KMS-11 (cell line): ENCODE measurements around the gene PKD1.

Experiments used
- H2AFZ ChIP-seq: fragments of 200-600 bp; sonication (generic); 2 replicates; pipeline ENCODE4 v1.6.1; 2016; ENCODE audit warnings: antibody characterized with exemption, mixed run types, low read depth
- H3K27ac ChIP-seq: fragments of 200-600 bp; sonication (generic); 2 replicates; pipeline ENCODE4 v1.6.1; 2016; ENCODE audit warnings: mild to moderate bottlenecking, mixed run types
- H3K27me3 ChIP-seq: fragments of 200-600 bp; sonication (generic); 2 replicates; pipeline ENCODE4 v1.6.1; 2017; ENCODE audit warnings: mild to moderate bottlenecking, low read depth, mixed run types, moderate library complexity; ENCODE audit not compliant: insufficient read depth
- H3K36me3 ChIP-seq: fragments of 200-600 bp; sonication (generic); 2 replicates; pipeline ENCODE4 v1.6.1; 2017; ENCODE audit warnings: mild to moderate bottlenecking, mixed run types; ENCODE audit not compliant: insufficient read depth
- H3K4me1 ChIP-seq: fragments of 200-600 bp; sonication (generic); 2 replicates; pipeline ENCODE4 v1.6.1; 2016; ENCODE audit warnings: mild to moderate bottlenecking, low read depth, mixed run types; ENCODE audit not compliant: poor library complexity, severe bottlenecking
- H3K4me2 ChIP-seq: fragments of 200-600 bp; sonication (generic); 2 replicates; pipeline ENCODE4 v1.7.0; 2016; ENCODE audit warnings: mild to moderate bottlenecking, mixed run types
- H3K4me3 ChIP-seq: fragments of 200-600 bp; sonication (generic); IDR thresholded peaks from 2 replicates; pipeline ENCODE4 v1.6.1; 2017; ENCODE audit warnings: low read depth, low read length, mixed read lengths; ENCODE audit not compliant: insufficient read depth
- H3K79me2 ChIP-seq: fragments of 200-600 bp; sonication (generic); 2 replicates; pipeline ENCODE4 v1.6.1; 2016; ENCODE audit warnings: low read depth, mixed run types; ENCODE audit not compliant: insufficient read depth
- H3K9ac ChIP-seq: fragments of 200-600 bp; sonication (generic); 2 replicates; pipeline ENCODE4 v1.6.1; 2016; ENCODE audit warnings: mild to moderate bottlenecking, mixed run types
- H4K20me1 ChIP-seq: fragments of 200-600 bp; sonication (generic); 2 replicates; pipeline ENCODE4 v1.6.1; 2016; ENCODE audit warnings: mild to moderate bottlenecking, mixed run types; ENCODE audit not compliant: insufficient read depth
- TF ChIP-seq, protein P1 (sequence below): fragments of 200-600 bp; sonication (generic); conservative IDR thresholded peaks from 2 replicates; pipeline ENCODE4 v1.6.1; 2017; ENCODE audit warnings: low read depth, mild to moderate bottlenecking, antibody characterized with exemption, low read length, moderate library complexity, mixed read lengths

Gene PKD1

DNA sequence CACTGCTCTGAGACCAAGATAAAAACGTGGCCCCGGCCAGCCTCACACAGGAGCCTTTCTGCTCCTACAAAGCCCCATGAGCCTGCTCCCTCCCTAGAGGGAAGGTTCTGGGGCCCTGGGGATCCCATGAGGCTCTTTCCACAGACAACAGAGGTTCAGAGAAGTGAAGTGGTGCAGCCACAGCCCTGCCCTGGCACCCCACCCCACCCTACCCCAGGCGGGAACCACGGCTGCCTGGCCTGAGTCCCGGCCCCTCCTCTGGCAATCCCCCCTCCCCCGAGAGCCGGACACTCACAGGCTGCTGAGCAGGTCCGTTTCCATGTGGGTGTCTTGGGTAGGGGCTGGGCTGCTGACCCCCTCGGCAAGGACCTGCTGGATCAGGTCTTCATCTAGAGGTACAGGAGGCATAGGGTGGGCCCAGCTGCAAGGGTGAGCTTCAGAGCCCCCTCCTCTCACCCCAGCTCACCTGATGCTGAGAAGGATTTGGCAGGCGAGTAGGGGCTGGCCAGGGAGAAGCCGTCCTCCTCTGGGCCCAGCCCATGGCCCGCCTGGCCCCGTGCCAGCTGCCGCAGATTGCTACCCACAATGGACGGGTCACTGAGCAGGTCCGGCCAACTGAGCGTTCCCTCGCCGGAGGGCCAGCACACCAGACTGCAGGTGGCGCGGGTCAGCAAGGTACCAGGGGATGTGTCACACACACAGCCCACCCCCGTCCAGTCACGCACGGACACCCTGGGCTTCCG lies 38.7 kb downstream of the PKD1 start:
- H3K36me3 ChIP-seq: no peaks in the 10 kb centered on the region
- H3K4me2 ChIP-seq: no peak overlapping the region
- no peaks in the 10 kb centered on the region for H3K4me1 ChIP-seq
- no peaks in the 10 kb centered on the region for H3K27me3 ChIP-seq
- no peak overlapping the region for H2AFZ ChIP-seq
- no peak overlapping the region for H3K9ac ChIP-seq
- H4K20me1 ChIP-seq: no peaks in the 10 kb centered on the region
- no peak overlapping the region for H3K27ac ChIP-seq
- TF ChIP-seq, protein P1, sequence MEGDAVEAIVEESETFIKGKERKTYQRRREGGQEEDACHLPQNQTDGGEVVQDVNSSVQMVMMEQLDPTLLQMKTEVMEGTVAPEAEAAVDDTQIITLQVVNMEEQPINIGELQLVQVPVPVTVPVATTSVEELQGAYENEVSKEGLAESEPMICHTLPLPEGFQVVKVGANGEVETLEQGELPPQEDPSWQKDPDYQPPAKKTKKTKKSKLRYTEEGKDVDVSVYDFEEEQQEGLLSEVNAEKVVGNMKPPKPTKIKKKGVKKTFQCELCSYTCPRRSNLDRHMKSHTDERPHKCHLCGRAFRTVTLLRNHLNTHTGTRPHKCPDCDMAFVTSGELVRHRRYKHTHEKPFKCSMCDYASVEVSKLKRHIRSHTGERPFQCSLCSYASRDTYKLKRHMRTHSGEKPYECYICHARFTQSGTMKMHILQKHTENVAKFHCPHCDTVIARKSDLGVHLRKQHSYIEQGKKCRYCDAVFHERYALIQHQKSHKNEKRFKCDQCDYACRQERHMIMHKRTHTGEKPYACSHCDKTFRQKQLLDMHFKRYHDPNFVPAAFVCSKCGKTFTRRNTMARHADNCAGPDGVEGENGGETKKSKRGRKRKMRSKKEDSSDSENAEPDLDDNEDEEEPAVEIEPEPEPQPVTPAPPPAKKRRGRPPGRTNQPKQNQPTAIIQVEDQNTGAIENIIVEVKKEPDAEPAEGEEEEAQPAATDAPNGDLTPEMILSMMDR: no peak
- no peaks in the 10 kb centered on the region for H3K79me2 ChIP-seq
- no peak overlapping the region for H3K4me3 ChIP-seq

DNA sequence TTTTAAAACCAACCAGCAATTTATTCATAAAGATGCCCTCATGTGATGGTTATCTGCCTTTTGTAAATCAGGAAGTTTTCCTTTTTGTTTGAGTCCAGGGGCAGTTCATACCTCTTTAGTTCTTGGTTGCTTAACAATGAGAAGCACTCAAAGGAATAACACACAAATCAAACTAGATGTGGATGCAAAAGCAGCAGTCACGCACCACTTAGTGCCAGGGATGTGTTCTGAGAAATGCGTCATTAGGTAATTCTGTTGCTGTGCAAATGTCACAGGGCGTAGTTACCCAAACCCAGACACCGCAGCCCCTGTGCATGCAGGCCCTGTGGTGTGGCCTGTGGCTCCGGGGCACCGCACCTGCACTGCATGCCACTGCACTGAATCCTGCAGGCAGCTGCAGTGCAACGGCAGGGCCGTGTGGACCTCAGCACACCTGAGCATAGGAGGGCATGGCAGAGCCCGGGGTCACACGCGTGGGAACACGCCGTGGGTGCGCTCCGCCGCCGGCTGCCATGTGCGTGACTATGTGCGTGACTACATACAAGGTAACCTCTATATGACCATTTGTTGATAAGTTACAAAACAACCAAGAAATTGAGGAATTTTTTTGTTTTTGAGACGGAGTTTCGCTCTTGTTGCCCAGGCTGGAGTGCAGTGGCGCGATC lies 39.6 kb downstream of the PKD1 start:
- H3K36me3 ChIP-seq: no peaks in the 10 kb centered on the region

DNA sequence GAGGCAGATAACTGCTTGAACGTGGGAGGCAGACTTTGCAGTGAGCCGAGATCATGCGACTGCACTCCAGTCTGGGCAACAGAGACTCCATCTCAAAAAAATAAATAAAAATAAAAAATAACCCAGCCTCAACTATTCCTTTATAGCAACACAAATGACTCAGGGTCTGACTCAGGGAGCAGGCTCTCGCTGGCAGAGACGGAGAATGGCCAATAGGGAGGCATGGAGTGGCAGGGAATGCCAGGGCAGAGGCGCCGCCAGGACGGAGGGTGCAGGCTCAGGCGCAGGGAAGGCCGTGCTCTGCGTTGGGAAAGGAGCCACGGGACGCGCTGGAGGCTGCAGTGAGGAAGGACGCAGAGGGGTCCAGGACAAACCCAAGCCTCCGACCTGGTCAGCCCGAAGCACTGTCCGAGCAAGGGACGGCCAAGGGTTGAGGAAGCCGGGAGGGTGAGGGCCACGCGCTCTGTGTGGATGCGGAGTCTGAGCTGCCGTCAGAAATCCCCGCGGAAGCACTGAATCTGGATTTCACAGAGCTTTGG lies 40.3 kb downstream of the PKD1 start:
- TF ChIP-seq, protein P1: no peak
- Histone ChIP-seq H3K79me2 (no peaks in the 10 kb centered on the region), H2AFZ (no peak overlapping the region), H3K4me2 (no peak overlapping the region), H3K27me3 (no peaks in the 10 kb centered on the region), H3K27ac (no peak overlapping the region), H3K4me1 (no peaks in the 10 kb centered on the region), H3K9ac (no peak overlapping the region), H4K20me1 (no peaks in the 10 kb centered on the region), H3K4me3 (no peak overlapping the region), H3K36me3 (no peaks in the 10 kb centered on the region)

More for the DNA sequence above, 39.6 kb downstream of the PKD1 start:
- Histone ChIP-seq H2AFZ (no peak overlapping the region), H3K4me1 (no peaks in the 10 kb centered on the region), H4K20me1 (no peaks in the 10 kb centered on the region), H3K79me2 (no peaks in the 10 kb centered on the region), H3K27me3 (no peaks in the 10 kb centered on the region), H3K4me3 (no peak overlapping the region), H3K9ac (no peak overlapping the region), H3K27ac (no peak overlapping the region), H3K4me2 (no peak overlapping the region)
- TF ChIP-seq, protein P1: no peak

DNA sequence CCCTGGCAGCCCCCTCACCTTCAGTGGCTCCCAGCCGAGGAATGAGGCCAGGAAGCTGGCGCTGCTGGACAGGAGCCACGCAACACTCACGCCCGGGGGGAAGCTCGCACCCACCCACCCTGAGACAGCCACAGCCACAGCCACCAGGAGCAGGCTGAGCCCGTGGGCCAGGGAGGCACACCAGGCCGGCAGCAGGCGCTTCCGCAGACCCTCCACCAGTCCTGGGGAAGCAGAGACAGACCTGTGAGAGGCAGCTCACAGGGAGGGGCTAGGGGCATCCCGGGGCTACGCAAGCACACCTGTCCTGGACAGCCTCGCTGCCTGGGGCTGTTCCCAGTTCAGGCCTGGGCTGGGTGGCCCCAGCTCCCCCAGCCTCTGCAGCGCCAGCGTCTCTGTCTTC lies 41.9 kb downstream of the PKD1 start:
- H2AFZ ChIP-seq: no peak overlapping the region
- no peak overlapping the region for H3K27ac ChIP-seq
- H3K9ac ChIP-seq: no peak overlapping the region
- no peak overlapping the region for H3K4me2 ChIP-seq
- no peaks in the 10 kb centered on the region for H3K79me2 ChIP-seq
- H4K20me1 ChIP-seq: no peaks in the 10 kb centered on the region
- H3K4me3 ChIP-seq: no peak overlapping the region
- no peaks in the 10 kb centered on the region for H3K4me1 ChIP-seq
- no peaks in the 10 kb centered on the region for H3K27me3 ChIP-seq
- no peaks in the 10 kb centered on the region for H3K36me3 ChIP-seq
- TF ChIP-seq, protein P1: no peak
